ENCODE data around the gene CREB3L2.

DNA sequence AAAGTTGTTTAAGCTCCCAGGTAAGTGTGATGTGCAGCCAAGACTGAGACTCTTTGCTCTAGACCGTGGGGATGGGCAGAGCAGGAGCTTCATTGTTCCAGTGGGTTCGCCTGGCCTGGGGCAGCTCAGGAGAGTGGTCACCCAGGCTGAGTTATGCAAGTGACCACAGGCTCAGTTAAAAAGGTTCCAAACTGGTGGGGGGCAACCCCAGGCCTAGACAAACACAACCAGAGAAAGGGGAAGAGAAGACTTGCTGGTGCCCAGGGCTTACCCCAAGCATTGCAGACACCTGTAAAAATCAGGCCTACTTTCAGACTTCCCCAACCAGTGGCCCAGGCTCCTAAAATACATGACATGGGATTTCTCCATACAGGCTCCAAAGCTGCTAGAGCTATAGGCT is 21.6 kb downstream of the CREB3L2 start:
- TF ChIP-seq CTCF (conservative IDR thresholded peaks at IDR 0.05; ENCODE audit: low read depth, low read length) (no peak), EZH2 (IDR thresholded peaks at IDR 0.05; ENCODE audit: low read length, unreplicated experiment) (no peak)

Measured in PC-3 (cell line).